Measurements from ENCODE around the gene CNTNAP5.

The CNTNAP5 gene

GRCh38 chr2:124933883-124934282 lies 908.8 kb downstream of the CNTNAP5 start:
- no peak for DNase-seq

GRCh38 chr2:124953921-124954320 lies 928.8 kb downstream of the CNTNAP5 start:
- DNase-seq: no peak

- DNase-seq: no peak
Measured at GRCh38 chr2:124959581-124959980, 934.5 kb downstream of the CNTNAP5 start.

GRCh38 chr2:124961132-124961531 lies 936.0 kb downstream of the CNTNAP5 start:
- no peak for DNase-seq

All from T-helper 2 cell (primary cell).